Sigmoid colon (tissue), 4 donors: ENCODE data around the gene KRT3.

Experiments used
- CTCF ChIP-seq, 4 experiments: fragments of 450-650 bp in 3 of 4; fragments of 200-600 bp in 1 of 4; IDR thresholded peaks; one replicate each; pipeline ENCODE4 v1.5.1; 2016 to 2019; ENCODE audit warnings: antibody characterized with exemption in 4 of 4, mild to moderate bottlenecking in 3 of 4, moderate library complexity in 2 of 4
- POLR2A ChIP-seq, 2 donors: fragments of 450-650 bp; IDR thresholded peaks; one replicate each; pipeline ENCODE4 v1.6.1; 2016; ENCODE audit warnings: antibody characterized with exemption in 2 of 2, mild to moderate bottlenecking in 2 of 2, moderate library complexity in 2 of 2
- POLR2AphosphoS5 ChIP-seq, 4 donors: sonication (generic); formaldehyde crosslinking; IDR thresholded peaks; one replicate each; pipeline ENCODE4 v1.6.1; 2017; ENCODE audit warnings: antibody characterized with exemption in 4 of 4

GRCh38 chr12:52756281-52756960 lies 39.5 kb downstream of the KRT3 start:
- no peak for TF ChIP-seq CTCF (IDR thresholded peaks at IDR 0.05)
- TF ChIP-seq POLR2A (IDR thresholded peaks at IDR 0.05): no peak
- no peak for TF ChIP-seq POLR2AphosphoS5 (IDR thresholded peaks at IDR 0.05)
